Measurements from ENCODE around the gene RASA4B.
"Not testable (repeated sequence)": the region's sequence is repeated elsewhere in the genome, so short reads cannot be mapped to it uniquely, and the experiment has no call there.

RASA4B gene

GRCh38 chr7:102511860-102512522 is 5.6 kb downstream of the RASA4B start:
- DNase-seq (ENCODE audit: low read depth): not testable (repeated sequence)

DNA sequence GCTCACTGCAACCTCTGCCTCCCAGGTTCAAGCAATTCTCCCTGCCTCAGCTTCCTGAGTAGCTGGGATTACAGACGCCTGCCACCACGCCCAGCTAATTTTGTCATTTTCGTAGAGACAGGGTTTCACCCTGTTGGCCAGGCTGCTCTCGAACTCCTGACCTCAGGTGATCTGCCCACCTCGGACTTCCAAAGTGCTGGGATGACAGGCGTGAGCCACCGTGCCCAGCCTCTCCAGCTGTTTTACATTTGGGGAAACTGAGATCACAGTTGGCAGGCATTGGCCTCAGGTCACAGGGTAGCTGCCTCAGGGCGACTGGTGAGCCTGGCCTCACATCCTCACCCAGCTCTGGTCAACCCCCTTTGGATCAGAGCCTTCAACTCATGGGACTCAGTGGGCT is 7.0 kb downstream of the RASA4B start:
- not testable (repeated sequence) for DNase-seq (ENCODE audit: low read depth)

DNA sequence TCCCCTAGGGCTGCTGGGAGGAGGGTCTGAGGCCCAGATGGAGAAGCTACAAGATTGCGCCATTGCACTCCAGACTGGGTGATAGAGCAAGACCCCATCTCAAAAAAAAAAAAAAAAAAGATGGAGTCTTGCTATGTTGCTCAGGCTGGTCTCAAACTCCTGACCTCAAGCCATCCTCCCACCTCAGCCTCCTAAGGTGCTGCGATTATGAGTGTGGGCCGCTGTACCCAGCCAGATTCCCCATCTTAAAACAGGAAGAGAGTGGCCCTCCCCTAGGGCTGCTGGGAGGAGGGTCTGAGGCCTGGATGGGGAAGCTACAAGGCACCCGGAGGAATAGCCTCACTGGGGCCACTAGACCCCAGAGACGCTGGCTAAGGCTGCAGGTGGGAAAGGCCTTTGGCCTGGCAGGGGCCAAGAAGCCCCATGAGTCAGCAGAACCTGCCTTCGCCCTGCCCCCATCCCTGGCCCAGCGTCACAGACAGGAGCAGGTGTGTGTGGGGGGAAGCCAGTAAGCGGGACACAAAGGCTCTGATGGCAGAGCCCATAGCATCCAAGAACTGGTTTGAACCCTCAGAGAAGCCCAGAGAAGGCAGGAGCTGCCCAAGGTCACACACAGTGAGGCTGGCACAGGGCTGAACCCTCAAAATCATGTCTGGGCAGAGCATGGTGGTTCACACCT is 10.0 kb downstream of the RASA4B start:
- DNase-seq (ENCODE audit: low read depth): not testable (repeated sequence)

DNA sequence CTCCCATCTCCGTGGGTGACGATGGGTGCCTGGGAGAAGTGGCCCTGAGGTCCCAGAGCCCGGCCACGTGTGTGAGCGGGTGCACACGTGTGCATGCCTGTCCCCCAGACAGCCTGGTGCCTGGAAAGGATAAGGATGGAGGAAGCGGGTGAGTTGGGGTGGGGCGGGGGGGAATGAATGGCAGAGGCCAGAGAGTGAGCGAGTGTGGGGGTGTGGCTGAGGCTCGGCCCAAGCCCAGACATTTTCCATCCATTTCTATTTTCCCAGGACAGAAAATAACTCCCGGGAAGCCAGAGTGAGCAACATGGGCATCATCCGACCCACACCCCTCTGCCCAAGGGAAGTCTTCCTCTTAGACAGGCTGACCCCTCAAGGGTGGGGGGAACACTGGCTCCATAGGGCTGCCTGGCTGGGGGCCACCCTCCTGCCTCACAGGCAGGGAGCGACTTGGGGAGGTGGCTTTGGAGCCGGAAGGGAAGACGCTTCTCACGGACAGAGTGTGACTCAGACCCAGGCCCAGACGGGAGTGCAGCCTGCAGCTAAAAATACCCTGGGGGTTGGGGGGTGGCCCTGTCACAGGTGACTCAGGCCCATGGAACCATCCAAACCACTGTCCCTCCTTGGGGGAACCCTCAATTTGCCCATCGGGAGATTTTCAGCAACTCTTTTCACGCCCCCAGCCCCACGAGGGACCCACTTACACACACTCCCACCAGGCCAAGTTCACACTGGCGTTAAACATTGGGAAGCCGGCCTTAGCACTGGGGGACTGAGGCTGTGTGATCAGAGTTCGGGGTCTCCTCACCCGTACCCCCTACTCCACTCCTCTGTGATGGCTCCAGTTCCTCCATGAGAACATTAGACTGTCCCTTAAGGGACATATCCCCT is 12.0 kb downstream of the RASA4B start:
- not testable (repeated sequence) for DNase-seq (ENCODE audit: low read depth)

GRCh38 chr7:102503141-102503540 is 14.4 kb downstream of the RASA4B start:
- DNase-seq (ENCODE audit: low read depth): not testable (repeated sequence)

DNA sequence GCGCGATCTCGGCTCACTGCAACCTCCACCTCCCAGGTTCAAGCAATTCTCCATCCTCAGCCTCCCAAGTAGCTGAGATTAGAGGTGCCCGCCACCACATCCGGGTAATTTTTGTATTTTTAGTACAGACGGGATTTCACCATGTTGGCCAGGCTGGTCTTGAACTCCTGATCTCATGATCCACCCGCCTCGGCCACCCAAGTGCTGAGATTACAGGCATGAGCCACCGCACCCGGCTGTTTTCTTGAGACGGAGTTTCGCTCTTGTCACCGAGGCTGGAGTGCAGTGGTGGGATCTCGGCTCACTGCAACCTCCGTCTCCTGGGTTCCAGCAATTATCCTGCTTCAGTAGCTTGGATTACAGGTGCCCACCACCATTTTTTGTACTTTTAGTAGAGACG is 19.3 kb downstream of the RASA4B start:
- DNase-seq (ENCODE audit: low read depth): not testable (repeated sequence)

DNA sequence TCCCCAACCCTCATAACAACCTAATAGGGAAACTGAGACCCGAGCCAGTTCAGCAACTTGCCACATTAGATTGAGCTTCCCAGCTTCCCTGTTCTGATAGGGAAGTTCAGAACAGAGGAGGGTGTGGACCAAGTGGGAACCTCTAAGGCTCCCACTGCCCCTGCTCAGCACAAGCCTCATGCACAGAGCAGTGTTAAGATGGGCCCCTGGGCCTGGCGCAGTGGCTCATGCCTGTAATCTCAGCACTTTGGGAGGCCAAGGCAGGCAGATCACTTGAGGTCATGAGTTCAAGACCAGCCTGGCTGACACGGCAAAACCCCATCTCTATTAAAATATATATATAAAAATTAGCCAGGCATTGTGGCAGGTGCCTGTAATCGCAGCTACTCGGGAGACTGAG is 20.3 kb downstream of the RASA4B start:
- DNase-seq (ENCODE audit: low read depth): not testable (repeated sequence)

DNA sequence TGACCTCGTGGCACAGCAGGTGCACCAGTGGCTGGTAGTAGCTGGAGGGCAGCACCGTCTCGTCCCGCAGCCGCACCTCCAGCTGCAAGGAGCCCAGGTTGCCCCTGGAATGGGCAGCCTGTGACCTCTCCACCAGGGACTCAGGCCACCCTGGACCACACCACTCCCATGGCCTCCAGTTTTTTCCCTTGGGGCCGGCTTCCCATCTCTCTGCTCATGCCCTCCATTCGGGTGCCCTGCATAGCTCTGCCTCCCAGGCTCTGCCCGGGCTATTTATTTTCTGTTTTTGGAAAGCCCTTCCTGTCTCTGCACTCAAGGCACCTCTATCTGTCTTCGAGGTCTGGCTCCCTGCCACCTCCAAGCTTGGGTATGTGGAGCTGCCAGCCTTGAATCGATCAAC is 20.7 kb downstream of the RASA4B start:
- DNase-seq (ENCODE audit: low read depth): not testable (repeated sequence)

DNA sequence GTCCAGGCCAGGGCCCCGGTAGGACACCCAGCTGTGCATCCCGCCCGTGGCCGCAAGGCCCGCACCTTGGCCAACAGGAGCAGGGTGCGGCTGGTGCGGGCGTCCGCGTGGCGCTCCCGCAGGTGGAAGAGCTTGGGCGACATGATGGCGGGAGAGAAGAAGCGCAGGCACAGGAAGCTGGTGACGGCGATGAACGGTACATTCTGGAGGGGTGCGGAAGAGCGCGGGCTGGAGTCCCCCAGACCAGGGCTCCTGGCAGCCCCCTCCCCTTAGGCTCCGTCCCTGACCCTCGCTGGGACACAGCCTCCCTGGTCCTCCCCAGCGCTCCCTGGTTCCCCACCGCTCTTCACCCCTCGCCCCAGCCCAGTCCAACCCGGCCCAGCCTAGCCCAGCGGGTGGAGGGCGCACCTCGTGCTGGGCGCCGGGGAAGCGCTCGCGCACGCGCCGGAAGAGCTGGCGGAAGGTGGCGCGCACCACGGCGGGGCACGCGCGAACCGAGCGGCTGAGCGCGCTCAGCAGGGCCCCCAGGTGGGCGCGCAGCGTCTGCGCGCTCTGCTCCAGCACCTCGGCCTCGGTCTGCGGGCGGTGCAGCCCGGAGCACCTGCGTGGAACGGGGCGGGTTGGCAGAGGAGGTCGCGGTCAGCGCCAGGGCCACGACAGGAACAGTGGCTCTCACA is 23.0 kb downstream of the RASA4B start:
- not testable (repeated sequence) for DNase-seq (ENCODE audit: low read depth)

DNA sequence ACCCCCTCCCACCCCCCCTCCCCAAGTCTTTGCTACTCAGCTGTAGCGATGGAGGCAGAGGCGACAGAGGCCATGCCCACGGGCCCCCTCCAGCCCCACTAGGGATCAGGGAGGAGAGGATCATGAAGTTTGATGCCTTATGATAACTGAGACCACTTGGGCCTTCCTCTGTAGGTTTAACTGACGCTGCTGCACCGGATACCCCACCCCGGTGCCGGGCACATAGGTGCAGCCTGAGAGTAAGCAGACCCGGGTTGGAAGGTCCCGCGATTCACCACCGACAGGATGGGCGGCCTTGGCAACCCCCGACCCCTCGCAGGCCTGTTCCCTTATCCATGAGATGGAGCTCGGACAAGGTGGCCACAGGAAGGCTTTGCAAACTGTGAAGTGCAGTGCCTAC is 23.6 kb downstream of the RASA4B start:
- not testable (repeated sequence) for DNase-seq (ENCODE audit: low read depth)

DNA sequence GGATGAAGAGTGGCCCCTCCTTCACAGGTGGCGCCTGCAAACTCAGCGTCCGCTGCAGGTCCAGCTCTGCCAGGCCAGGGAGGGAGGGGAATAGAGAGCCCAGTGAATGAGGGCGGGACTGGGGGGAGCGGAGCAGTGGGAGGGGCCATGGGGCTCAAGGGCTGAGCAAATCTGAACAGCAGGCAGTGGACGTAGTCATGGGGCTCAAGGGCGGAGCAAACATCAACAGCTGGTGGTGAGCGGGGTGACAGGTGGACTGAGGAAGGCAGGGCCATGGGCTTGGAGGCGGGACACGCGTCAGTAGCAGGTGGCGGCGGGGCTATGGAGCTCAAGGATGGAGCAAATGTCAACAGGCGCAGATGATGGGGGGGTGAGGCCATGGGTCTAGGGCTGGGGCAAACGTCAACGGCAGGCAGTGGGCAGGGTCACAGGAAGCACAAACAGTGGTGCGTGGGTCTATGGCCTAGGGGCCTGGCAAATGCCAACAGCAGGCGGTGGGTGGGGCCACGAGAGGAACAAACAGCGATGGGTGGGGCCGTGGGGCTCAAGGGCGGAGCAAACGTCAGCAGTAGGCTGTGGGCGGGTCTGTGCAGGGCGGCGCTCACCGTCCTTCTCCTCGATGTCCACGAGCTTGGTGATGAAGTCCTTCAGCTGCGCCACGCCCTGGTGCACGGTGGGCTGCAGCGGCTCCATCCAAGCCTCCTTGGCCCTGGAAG is 24.2 kb downstream of the RASA4B start:
- DNase-seq (ENCODE audit: low read depth): not testable (repeated sequence)

DNA sequence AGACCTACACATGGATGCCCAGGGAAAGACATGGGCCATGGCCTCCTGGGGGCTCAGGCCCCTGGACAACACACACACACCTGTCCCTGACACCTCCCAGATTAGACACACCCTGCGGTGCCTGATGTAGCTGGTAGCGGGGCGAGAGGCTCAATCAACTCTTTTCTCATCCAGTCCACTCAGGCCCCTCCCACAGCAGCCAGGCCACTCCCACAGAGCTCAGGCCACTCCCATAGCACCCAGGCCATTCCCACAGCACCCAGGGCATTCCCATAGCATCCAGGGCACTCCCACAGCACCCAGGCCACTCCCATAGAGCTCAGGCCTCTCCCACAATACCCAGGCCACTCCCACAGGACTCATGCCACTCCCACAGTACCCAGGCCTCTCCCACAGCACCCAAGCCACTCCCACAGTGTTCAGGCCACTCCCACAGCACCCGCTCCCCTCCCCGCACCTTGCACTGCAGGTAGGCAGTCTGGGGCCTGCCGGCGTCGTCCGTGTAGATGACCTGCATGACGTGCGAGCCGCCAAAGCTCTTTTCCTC is 27.0 kb downstream of the RASA4B start:
- not testable (repeated sequence) for DNase-seq (ENCODE audit: low read depth)

DNA sequence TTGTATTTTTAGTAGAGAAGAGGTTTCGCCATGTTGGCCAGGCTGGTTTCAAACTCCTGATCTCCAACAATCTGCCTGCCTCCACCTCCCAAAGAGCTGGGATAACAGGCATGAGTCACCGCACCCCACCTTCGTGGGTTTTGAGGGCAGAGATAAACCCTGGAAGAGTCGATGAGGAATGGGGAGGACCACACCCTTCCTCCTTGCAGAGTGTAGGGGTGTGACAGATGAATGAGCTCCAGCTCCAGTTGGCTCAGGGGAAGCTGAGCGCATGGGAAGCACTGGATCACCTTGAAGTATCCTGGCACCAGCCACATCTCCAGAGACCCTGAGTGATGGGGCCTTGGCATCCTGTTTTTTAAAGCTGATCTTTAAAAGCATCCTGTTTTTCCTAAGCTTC is 33.3 kb downstream of the RASA4B start:
- not testable (repeated sequence) for DNase-seq (ENCODE audit: low read depth)

DNA sequence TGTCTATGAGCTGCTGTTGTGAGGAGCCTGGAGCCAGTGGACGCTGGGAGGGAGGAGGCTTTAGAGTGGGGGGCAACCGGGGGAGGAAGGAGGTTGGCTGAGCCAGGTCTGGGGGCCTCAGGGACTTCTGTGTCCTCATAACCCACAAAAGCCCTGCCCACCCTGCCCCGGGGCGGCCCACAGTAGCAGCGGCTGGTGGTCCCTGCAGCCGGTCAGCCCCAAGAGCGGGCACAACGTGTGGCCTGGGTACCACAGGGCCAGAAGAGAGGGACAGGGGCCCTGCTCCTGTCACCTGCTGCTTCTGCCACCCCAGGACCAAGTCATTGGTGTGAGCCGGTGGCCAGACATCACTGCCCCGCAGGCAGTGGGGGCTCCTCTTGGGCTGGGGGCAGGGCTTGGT is 35.6 kb downstream of the RASA4B start:
- DNase-seq (ENCODE audit: low read depth): not testable (repeated sequence)

DNA sequence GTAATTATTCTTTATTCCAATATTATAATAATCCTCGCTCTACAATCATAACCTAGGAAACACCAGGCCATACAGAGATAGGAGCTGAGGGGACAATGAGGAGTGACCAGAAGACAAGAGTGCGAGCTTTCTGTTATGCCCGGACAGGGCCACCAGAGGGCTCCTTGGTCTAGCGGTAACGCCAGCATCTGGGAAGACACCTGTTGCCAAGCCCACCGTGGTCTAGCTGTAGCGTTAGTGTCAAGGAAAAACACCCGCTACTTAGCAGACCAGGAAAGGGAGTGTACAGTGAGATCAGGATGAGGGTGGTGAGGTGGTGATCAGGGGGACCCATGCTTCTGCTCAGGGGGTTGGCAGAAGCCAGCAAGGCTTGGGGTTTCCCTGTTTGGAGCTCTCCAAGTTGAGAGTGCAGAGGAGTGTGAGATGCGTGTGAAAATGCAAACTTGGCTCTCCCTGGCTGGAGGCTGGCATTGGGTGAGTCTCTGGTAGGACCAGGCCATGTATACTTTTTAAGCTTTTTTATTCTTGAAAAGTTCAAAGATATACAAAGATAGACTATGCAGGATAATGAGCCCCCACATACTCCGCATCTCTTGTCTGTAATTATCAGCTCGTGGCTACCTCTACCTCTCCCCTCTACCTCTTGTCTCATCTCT is 37.5 kb downstream of the RASA4B start:
- DNase-seq (ENCODE audit: low read depth): not testable (repeated sequence)

DNA sequence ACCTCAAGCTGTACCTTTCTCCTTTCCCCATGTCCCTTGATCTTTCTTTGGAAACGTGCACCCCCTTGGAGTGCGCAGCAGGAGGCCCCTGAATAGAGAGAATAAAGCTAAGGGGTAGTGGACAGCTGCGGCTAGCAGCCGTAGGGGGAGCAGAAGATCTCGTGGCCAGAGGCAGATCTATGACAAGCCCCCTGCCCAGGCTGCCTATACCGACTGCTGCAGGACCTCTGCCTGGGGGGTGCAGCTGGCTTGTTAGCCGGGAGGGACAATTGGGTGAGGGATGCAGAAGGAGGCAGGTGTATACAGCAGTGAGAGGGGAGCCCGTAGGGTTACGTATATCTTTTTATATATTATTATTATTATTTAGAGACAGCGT is 38.4 kb downstream of the RASA4B start:
- DNase-seq (ENCODE audit: low read depth): not testable (repeated sequence)

GRCh38 chr7:102478314-102479208 is 39.0 kb downstream of the RASA4B start, which contains the start of gene POLR2J:
TSS of gene POLR2J (minus strand) at chr7:102478922. CDS start at chr7:102478860, 62 bp downstream.
- peak; percentile 60 for DNase-seq (ENCODE audit: low read depth)

GRCh38 chr7:102474736-102475435 is 42.7 kb downstream of the RASA4B start:
- DNase-seq (ENCODE audit: low read depth): not testable (repeated sequence)

- not testable (repeated sequence) for DNase-seq (ENCODE audit: low read depth)
These were observed 43.5 kb downstream of the RASA4B start for GRCh38 chr7:102474116-102474515.

Data from T-helper 22 cell (primary cell).